ENCODE data around the gene SIPA1L2.

SIPA1L2 gene

GRCh38 chr1:232657426-232658005, 27.6 kb upstream of the SIPA1L2 start:
- TF ChIP-seq CTCF (IDR thresholded peaks at IDR 0.05; ENCODE audit: borderline replicate concordance, control extremely low read depth, extremely low read depth, insufficient read depth, missing control alignments), result no peak
- in situ Hi-C loops (cut with MboI; ENCODE audit: low sequenced_read_pairs, unreplicated experiment), result no loop called here
- DNase-seq (ENCODE audit: low spot score), result no peak

GRCh38 chr1:232655746-232656085, 25.8 kb upstream of the SIPA1L2 start:
- in situ Hi-C loops (cut with MboI; ENCODE audit: low sequenced_read_pairs, unreplicated experiment), result no loop called here
- DNase-seq (ENCODE audit: low spot score), result no peak
- TF ChIP-seq CTCF (IDR thresholded peaks at IDR 0.05; ENCODE audit: borderline replicate concordance, control extremely low read depth, extremely low read depth, insufficient read depth, missing control alignments), result no peak

GRCh38 chr1:232655028-232655745, 25.3 kb upstream of the SIPA1L2 start:
- in situ Hi-C loops (cut with MboI; ENCODE audit: low sequenced_read_pairs, unreplicated experiment), result no loop called here
- peak; percentile 23 for DNase-seq (ENCODE audit: low spot score)
- TF ChIP-seq CTCF (IDR thresholded peaks at IDR 0.05; ENCODE audit: borderline replicate concordance, control extremely low read depth, extremely low read depth, insufficient read depth, missing control alignments), result no peak

- no peak for TF ChIP-seq CTCF (IDR thresholded peaks at IDR 0.05; ENCODE audit: borderline replicate concordance, control extremely low read depth, extremely low read depth, insufficient read depth, missing control alignments)
- no peak for DNase-seq (ENCODE audit: low spot score)
- in situ Hi-C loops (cut with MboI; ENCODE audit: low sequenced_read_pairs, unreplicated experiment), result no loop called here
Measured at GRCh38 chr1:232653789-232654188, 23.9 kb upstream of the SIPA1L2 start.

GRCh38 chr1:232650845-232651244, 20.9 kb upstream of the SIPA1L2 start:
- no peak for DNase-seq (ENCODE audit: low spot score)
- in situ Hi-C loops (cut with MboI; ENCODE audit: low sequenced_read_pairs, unreplicated experiment), result no loop called here
- TF ChIP-seq CTCF (IDR thresholded peaks at IDR 0.05; ENCODE audit: borderline replicate concordance, control extremely low read depth, extremely low read depth, insufficient read depth, missing control alignments), result no peak

- DNase-seq (ENCODE audit: low spot score), result no peak
- in situ Hi-C loops (cut with MboI; ENCODE audit: low sequenced_read_pairs, unreplicated experiment), result no loop called here
- TF ChIP-seq CTCF (IDR thresholded peaks at IDR 0.05; ENCODE audit: borderline replicate concordance, control extremely low read depth, extremely low read depth, insufficient read depth, missing control alignments), result no peak
Measured at GRCh38 chr1:232650418-232650817, 20.5 kb upstream of the SIPA1L2 start.
